Panc1 (cell line): Measurements from ENCODE around the gene ZNF519. TPM values are rescaled to one million over a fixed set of nuclear protein-coding genes. Genes with fewer than 3 reads are reported as not detected.
"Not testable (repeated sequence)": the region's sequence is repeated elsewhere in the genome, so short reads cannot be mapped to it uniquely, and the experiment has no call there.

Experiments used
- ATAC-seq: fragments of 200-7000 bp; cut with Tn5 transposase; 2 replicates; pipeline ENCODE4 v1.9.1; 2020; ENCODE audit warnings: mild to moderate bottlenecking, moderate library complexity
- BruUV-seq: library from RNA; stranded (reverse); fragments of 400-500 nt; replicated peaks from 2 replicates; lab custom pipeline; 2021; lab: Mats Ljungman, UMichigan
- CTCF ChIA-PET: fragments of 300-600 bp; sonication (Branson Sonifier 250); formaldehyde crosslinking; loops from one replicate; lab custom pipeline; 2022; ENCODE audit warnings: antibody characterized with exemption; lab: Charles Lee
- POLR2A ChIA-PET: fragments of 300-600 bp; sonication (Branson Sonifier 250); formaldehyde crosslinking; loops from one replicate; lab custom pipeline; 2022; ENCODE audit warnings: antibody characterized with exemption; lab: Charles Lee
- DNase-seq: peaks from one replicate; pipeline ENCODE4 v3.0.0-alpha.2; 2010; ENCODE audit warnings: low read depth, low spot score
- H3K27ac ChIP-seq: 2 replicates; pipeline ENCODE4 v1.5.1; 2011; ENCODE audit warnings: mild to moderate bottlenecking, low read length, inconsistent platforms
- H3K27me3 ChIP-seq: fragments of 200-500 bp; sonication (Bioruptor generic); 2 replicates; pipeline ENCODE4 v1.6.0; 2014; ENCODE audit warnings: low read length, inconsistent platforms; ENCODE audit not compliant: control insufficient read depth, insufficient read depth
- H3K36me3 ChIP-seq: fragments of 200-500 bp; sonication (Bioruptor generic); 2 replicates; pipeline ENCODE4 v1.5.1; 2014; ENCODE audit warnings: inconsistent platforms, mild to moderate bottlenecking, low read length, moderate library complexity; ENCODE audit not compliant: control insufficient read depth, insufficient read depth
- H3K4me1 ChIP-seq: 2 replicates; pipeline ENCODE4 v1.5.1; 2011; ENCODE audit warnings: inconsistent platforms, mild to moderate bottlenecking, low read length, moderate library complexity; ENCODE audit not compliant: control insufficient read depth, insufficient read depth
- H3K4me3 ChIP-seq, 2 experiments: 2 replicates each; pipeline ENCODE4 v1.5.1; 2011 to 2012; ENCODE audit warnings: low read depth in 2 of 2, low read length in 2 of 2, mild to moderate bottlenecking in 2 of 2, inconsistent platforms in 1 of 2, moderate library complexity in 1 of 2
- H3K9me3 ChIP-seq: fragments of 200-500 bp; sonication (Bioruptor generic); 2 replicates; pipeline ENCODE4 v1.5.1; 2014; ENCODE audit warnings: low read depth, mild to moderate bottlenecking, inconsistent platforms, low read length, moderate library complexity; ENCODE audit not compliant: control insufficient read depth, insufficient read depth
- in situ Hi-C: cut with HindIII; loops from 2 replicates; pipeline ENCODE4 v1.10.0; 2016; ENCODE audit warnings: low sequenced_read_pairs, low pct_unique_long_range_greater_than_20kb
- intact Hi-C: fragments of 100-400 bp; cut with micrococcal nuclease; formaldehyde crosslinking; loops from one replicate; pipeline ENCODE4 v1.10.0; 2022; ENCODE audit not compliant: unreplicated experiment
- total RNA-seq: library from RNA; stranded (reverse); gene quantifications from one replicate; pipeline ENCODE4 v1.2.1, GENCODE V29; 2021; ENCODE audit not compliant: unreplicated experiment

ZNF519 gene
- total RNA-seq, 1 experiment from 2014 or later = 7.7 TPM

DNA sequence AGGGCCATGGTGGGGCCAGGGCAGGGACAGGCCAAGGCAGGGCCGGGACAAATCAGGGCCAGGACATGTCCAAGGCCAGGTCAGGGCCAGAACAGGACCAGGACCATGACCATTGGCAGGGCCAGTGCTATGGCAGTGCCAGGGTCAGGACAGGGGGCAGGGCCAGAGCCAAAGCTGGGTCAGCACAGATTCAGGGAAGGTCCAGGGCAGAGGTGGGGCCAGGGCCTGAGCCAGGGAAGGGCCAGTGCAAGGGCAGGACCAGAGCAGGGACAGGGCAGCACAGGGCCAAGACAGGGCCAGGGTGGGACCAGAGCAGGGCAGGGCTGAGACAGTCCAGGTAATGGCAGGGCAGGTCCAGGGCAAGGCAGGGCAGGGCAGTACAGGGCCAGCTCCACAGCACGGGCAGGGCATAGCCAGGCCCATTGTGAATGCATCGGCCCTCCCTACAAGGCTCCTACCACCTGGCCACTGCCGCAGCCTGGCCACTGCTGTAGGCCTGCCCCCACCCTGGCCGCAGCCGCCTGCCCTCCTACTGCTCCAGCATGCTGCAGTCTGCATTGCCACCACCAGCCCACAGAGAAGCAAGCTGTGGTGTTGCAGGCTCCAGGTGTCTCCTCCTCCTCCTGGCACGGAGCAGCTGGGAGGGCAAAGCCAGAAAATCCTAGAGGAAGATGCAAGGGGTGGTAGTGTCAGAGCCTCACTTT, 41.9 kb upstream of the ZNF519 start:
- DNase-seq, H3K4me3 ChIP-seq, H3K9me3 ChIP-seq, CTCF ChIA-PET, POLR2A ChIA-PET, H3K27ac ChIP-seq, ATAC-seq, H3K36me3 ChIP-seq, H3K27me3 ChIP-seq, H3K4me1 ChIP-seq, in situ Hi-C loops, intact Hi-C loops, BruUV-seq: not testable (repeated sequence)

DNA sequence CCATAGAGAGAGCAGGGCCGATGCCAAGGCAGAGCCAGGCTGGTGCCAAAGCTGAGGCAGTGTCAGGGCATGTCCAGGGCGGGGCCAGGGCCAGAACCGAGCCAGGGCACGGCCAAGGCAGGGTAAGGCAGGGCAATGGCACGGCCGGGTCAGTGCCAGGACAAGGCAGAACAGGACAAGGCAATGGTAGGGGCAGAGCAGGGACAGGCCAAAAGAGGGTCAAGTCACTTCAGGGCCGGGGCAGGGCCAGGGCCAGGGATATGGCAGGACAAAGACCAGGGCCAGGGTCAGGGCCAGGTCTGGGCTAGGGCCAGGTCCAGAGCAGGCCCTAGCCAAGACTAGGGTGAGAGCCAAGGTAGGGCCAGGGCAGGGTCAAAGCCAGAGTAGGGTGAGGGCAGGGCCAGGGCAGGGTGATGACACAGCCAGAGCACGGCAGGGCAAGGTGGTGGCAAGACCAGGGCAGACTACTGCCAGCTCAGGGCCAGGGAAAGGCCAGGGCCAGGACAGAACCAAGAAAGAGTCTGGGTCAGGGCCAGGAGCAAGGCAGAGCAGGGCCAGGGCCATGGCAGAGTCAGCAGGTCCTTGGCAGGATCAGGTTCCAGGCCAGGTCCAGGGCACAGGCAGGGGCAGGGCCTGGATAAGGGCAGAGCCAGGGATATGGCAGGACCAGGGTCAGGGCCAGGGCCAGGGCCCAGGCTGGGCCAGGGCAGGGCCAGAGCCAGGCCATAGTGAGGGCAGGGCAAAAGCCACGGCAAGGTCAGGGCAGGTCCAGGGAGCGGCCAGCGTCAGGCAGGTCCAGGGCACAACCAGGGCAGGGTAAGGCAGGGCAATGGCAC, 41.1 kb upstream of the ZNF519 start:
- H3K4me1 ChIP-seq, ATAC-seq, H3K4me3 ChIP-seq, POLR2A ChIA-PET, intact Hi-C loops, DNase-seq, H3K36me3 ChIP-seq, H3K27ac ChIP-seq, H3K9me3 ChIP-seq, BruUV-seq, in situ Hi-C loops, CTCF ChIA-PET, H3K27me3 ChIP-seq: not testable (repeated sequence)

- DNase-seq, H3K27me3 ChIP-seq, H3K36me3 ChIP-seq, H3K27ac ChIP-seq, POLR2A ChIA-PET, H3K4me1 ChIP-seq, H3K4me3 ChIP-seq, CTCF ChIA-PET, ATAC-seq, in situ Hi-C loops, H3K9me3 ChIP-seq, BruUV-seq, intact Hi-C loops: not testable (repeated sequence)
Observed at GRCh38 chr18:14172142-14173115, 40.2 kb upstream of the ZNF519 start.

GRCh38 chr18:14171301-14172141, 39.3 kb upstream of the ZNF519 start:
- intact Hi-C loops, H3K4me3 ChIP-seq, H3K9me3 ChIP-seq, H3K27me3 ChIP-seq, POLR2A ChIA-PET, H3K4me1 ChIP-seq, H3K27ac ChIP-seq, CTCF ChIA-PET, DNase-seq, ATAC-seq, H3K36me3 ChIP-seq, in situ Hi-C loops, BruUV-seq: not testable (repeated sequence)

GRCh38 chr18:14170367-14171036, 38.3 kb upstream of the ZNF519 start:
- H3K27me3 ChIP-seq, H3K4me1 ChIP-seq, H3K9me3 ChIP-seq, H3K4me3 ChIP-seq, H3K27ac ChIP-seq, POLR2A ChIA-PET, in situ Hi-C loops, ATAC-seq, DNase-seq, intact Hi-C loops, H3K36me3 ChIP-seq, BruUV-seq: not testable (repeated sequence)
- CTCF ChIA-PET = interaction anchor here (0.6 kb wide), 1 partner anchor 8 kb away, joined by 3 read pairs; no protein-coding TSS in a partner anchor

DNA sequence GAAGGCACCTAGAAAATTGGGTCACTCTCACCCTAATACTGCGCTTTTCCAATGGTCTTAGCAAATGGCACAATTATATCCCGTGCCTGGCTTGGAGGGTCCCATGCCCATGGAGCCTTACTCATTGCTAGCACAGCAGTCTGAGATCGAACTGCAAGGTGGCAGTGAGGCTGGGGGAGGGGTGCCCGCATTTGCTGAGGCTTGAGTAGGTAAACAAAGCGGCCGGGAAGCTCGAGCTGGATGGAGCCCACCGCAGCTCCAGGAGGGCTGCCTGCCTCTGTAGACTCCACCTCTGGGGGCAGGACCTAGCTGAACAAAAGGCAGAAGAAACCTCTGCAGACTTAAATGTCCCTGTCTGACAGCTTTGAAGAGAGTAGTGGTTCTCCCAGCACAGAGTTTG, 30.7 kb upstream of the ZNF519 start:
- H3K4me1 ChIP-seq, H3K27ac ChIP-seq, DNase-seq, H3K27me3 ChIP-seq, POLR2A ChIA-PET, in situ Hi-C loops, ATAC-seq, intact Hi-C loops, H3K4me3 ChIP-seq, H3K9me3 ChIP-seq, H3K36me3 ChIP-seq, BruUV-seq: not testable (repeated sequence)
- CTCF ChIA-PET = interaction anchor here (0.6 kb wide), 1 partner anchor 899 kb away, joined by 5 read pairs; no protein-coding TSS in a partner anchor
